H9 (cell line): Measurements from ENCODE around the gene PRPF18. TPM values are rescaled to one million over a fixed set of nuclear protein-coding genes. Genes with fewer than 3 reads are reported as not detected.
A peak's percentile ranks its signal among the peaks of the same experiment; 100 is the strongest.

Experiments used
- DNase-seq: peaks from one replicate; pipeline ENCODE4 v3.0.0-alpha.2; 2017
- H2AFZ ChIP-seq: one replicate; pipeline ENCODE4 v1.6.1; 2013; ENCODE audit warnings: mild to moderate bottlenecking, low read length, control low read depth, moderate library complexity
- H2AK5ac ChIP-seq: 2 replicates; pipeline ENCODE4 v1.6.1; 2013; ENCODE audit warnings: low read length, control low read depth, mixed read lengths; ENCODE audit not compliant: insufficient read length
- H2BK120ac ChIP-seq: one replicate; pipeline ENCODE4 v1.6.1; 2013; ENCODE audit warnings: low read depth, mild to moderate bottlenecking, low read length, control low read depth, inconsistent platforms; ENCODE audit not compliant: poor library complexity, severe bottlenecking
- H2BK12ac ChIP-seq: 2 replicates; pipeline ENCODE4 v1.6.1; 2013; ENCODE audit warnings: low read length, control low read depth, mixed read lengths, low read depth; ENCODE audit not compliant: insufficient read length
- H2BK15ac ChIP-seq: 2 replicates; pipeline ENCODE4 v1.6.1; 2013; ENCODE audit warnings: low read depth, low read length, control low read depth
- H2BK20ac ChIP-seq: one replicate; pipeline ENCODE4 v1.6.1; 2013; ENCODE audit warnings: low read depth, mild to moderate bottlenecking, low read length, control low read depth, inconsistent platforms; ENCODE audit not compliant: poor library complexity, severe bottlenecking
- H2BK5ac ChIP-seq: 2 replicates; pipeline ENCODE4 v1.6.1; 2013; ENCODE audit warnings: low read length, control low read depth, mixed read lengths; ENCODE audit not compliant: insufficient read length
- H3K14ac ChIP-seq: 2 replicates; pipeline ENCODE4 v1.6.1; 2013; ENCODE audit warnings: low read length, control low read depth; ENCODE audit not compliant: insufficient read depth
- H3K18ac ChIP-seq: 2 replicates; pipeline ENCODE4 v1.6.1; 2013; ENCODE audit warnings: low read depth, mild to moderate bottlenecking, mixed read lengths, low read length, control low read depth; ENCODE audit not compliant: insufficient read length
- H3K23ac ChIP-seq: 2 replicates; pipeline ENCODE4 v1.6.1; 2013; ENCODE audit warnings: low read length, control low read depth, mixed read lengths, low read depth; ENCODE audit not compliant: insufficient read length
- H3K23me2 ChIP-seq: 2 replicates; pipeline ENCODE4 v1.6.1; 2013; ENCODE audit warnings: low read depth, mild to moderate bottlenecking, mixed read lengths, low read length, control low read depth; ENCODE audit not compliant: insufficient read length, poor library complexity, severe bottlenecking
- H3K27ac ChIP-seq: 2 replicates; pipeline ENCODE4 v1.5.1; 2013; ENCODE audit warnings: low read length, control low read depth, mixed read lengths, low read depth; ENCODE audit not compliant: insufficient read length
- H3K27me3 ChIP-seq: 2 replicates; pipeline ENCODE4 v1.6.1; 2013; ENCODE audit warnings: low read length, control low read depth, inconsistent platforms; ENCODE audit not compliant: insufficient read depth
- H3K4ac ChIP-seq: 2 replicates; pipeline ENCODE4 v1.6.1; 2013; ENCODE audit warnings: low read depth, mild to moderate bottlenecking, control low read depth, inconsistent platforms, low read length, moderate library complexity
- H3K4me1 ChIP-seq: 2 replicates; pipeline ENCODE4 v1.6.1; 2013; ENCODE audit warnings: low read length, control low read depth, inconsistent platforms; ENCODE audit not compliant: insufficient read depth
- H3K4me2 ChIP-seq: 2 replicates; pipeline ENCODE4 v1.6.1; 2013; ENCODE audit warnings: low read length, control low read depth, mixed read lengths; ENCODE audit not compliant: insufficient read length, insufficient read depth
- H3K56ac ChIP-seq: 2 replicates; pipeline ENCODE4 v1.6.1; 2013; ENCODE audit warnings: low read depth, mild to moderate bottlenecking, mixed read lengths, low read length, control low read depth; ENCODE audit not compliant: insufficient read length
- H3K79me1 ChIP-seq: 2 replicates; pipeline ENCODE4 v1.6.1; 2013; ENCODE audit warnings: low read depth, mild to moderate bottlenecking, moderate library complexity, low read length, control low read depth, inconsistent platforms; ENCODE audit not compliant: insufficient read depth, poor library complexity, severe bottlenecking
- H3K79me2 ChIP-seq: 2 replicates; pipeline ENCODE4 v1.6.1; 2013; ENCODE audit warnings: low read length, control low read depth, inconsistent platforms; ENCODE audit not compliant: insufficient read depth
- H3K9ac ChIP-seq: 2 replicates; pipeline ENCODE4 v1.6.1; 2013; ENCODE audit warnings: low read length, control low read depth, mixed read lengths; ENCODE audit not compliant: insufficient read length; ENCODE audit errors: extremely low read depth
- H3K9me3 ChIP-seq: one replicate; pipeline ENCODE4 v1.6.1; 2013; ENCODE audit warnings: low read depth, low read length, inconsistent platforms; ENCODE audit not compliant: control insufficient read depth
- H3T11ph ChIP-seq: one replicate; pipeline ENCODE4 v1.6.1; 2013; ENCODE audit warnings: mild to moderate bottlenecking, low read length, control low read depth, inconsistent platforms
- H4K20me1 ChIP-seq: one replicate; pipeline ENCODE4 v1.6.1; 2013; ENCODE audit not compliant: control insufficient read depth, insufficient read length, insufficient read depth
- H4K5ac ChIP-seq: 2 replicates; pipeline ENCODE4 v1.6.1; 2013; ENCODE audit warnings: low read depth, mild to moderate bottlenecking, mixed read lengths, low read length, control low read depth; ENCODE audit not compliant: insufficient read length
- H4K8ac ChIP-seq: replicated peaks from 2 replicates; pipeline ENCODE4 v1.6.1; 2013; ENCODE audit warnings: low read length, control low read depth, mixed read lengths, low read depth; ENCODE audit not compliant: insufficient read length
- H4K91ac ChIP-seq: 2 replicates; pipeline ENCODE4 v1.6.1; 2013; ENCODE audit warnings: low read depth, mild to moderate bottlenecking, moderate library complexity, mixed read lengths, low read length, control low read depth; ENCODE audit not compliant: insufficient read length
- H3K27ac Mint-ChIP-seq, 3 experiments: 2 replicates in 2 of 3; 3 replicates in 1 of 3; pipeline ENCODE4 v1.8.0; 2020 to 2021; ENCODE audit warnings: mixed read lengths in 3 of 3, mild to moderate bottlenecking in 1 of 3, moderate library complexity in 1 of 3
- H3K27me3 Mint-ChIP-seq: 2 replicates; pipeline ENCODE4 v1.8.0; 2021; ENCODE audit warnings: low read depth, mild to moderate bottlenecking, moderate library complexity, mixed read lengths
- H3K36me3 Mint-ChIP-seq, 3 experiments: 2 replicates in 2 of 3; 3 replicates in 1 of 3; pipeline ENCODE4 v1.8.0; 2020 to 2021; ENCODE audit warnings: low read depth in 3 of 3, mixed read lengths in 3 of 3; ENCODE audit not compliant: insufficient read depth in 1 of 3
- H3K4me1 Mint-ChIP-seq, 2 experiments: 2 replicates each; pipeline ENCODE4 v1.8.0; 2020; ENCODE audit warnings: mixed read lengths in 2 of 2
- H3K4me3 Mint-ChIP-seq, 2 experiments: 2 replicates in 1 of 2; 3 replicates in 1 of 2; pipeline ENCODE4 v1.8.0; 2020 to 2021; ENCODE audit warnings: mild to moderate bottlenecking in 2 of 2, mixed read lengths in 2 of 2, moderate library complexity in 1 of 2
- H3K9me3 Mint-ChIP-seq, 2 experiments: 2 replicates in 1 of 2; 3 replicates in 1 of 2; pipeline ENCODE4 v1.8.0; 2020; ENCODE audit warnings: mild to moderate bottlenecking in 2 of 2, mixed read lengths in 2 of 2, moderate library complexity in 1 of 2
- WGBS: extraction: QIAGEN DNeasy Blood & Tissue Kit; methylation state at CpG from one replicate; pipeline ENCODE4 v1.1.7; 2013; ENCODE audit warnings: missing lambda C conversion rate, low lambda C conversion rate, mixed read lengths; ENCODE audit not compliant: insufficient read length; ENCODE audit errors: extremely low coverage; 5-methylcytosine and 5-hydroxymethylcytosine counted together
- total RNA-seq: library from RNA; stranded (reverse); gene quantifications from 2 replicates; pipeline ENCODE4 v1.2.1, GENCODE V29; 2021
- TF ChIP-seq, protein P1 (sequence below): fragments of 200-600 bp; sonication (generic); conservative IDR thresholded peaks from 3 replicates; pipeline ENCODE4 v1.8.0; 2021; ENCODE audit warnings: antibody characterized with exemption, mild to moderate bottlenecking

Gene PRPF18
- total RNA-seq, 1 experiment from 2014 or later, result 17.1 TPM

GRCh38 chr10:13669901-13670300 lies 83.1 kb downstream of the PRPF18 start:
- Histone ChIP-seq H3K4me2 (no peak overlapping the region), H2AFZ (no peak overlapping the region), H2BK20ac (no peak overlapping the region), H3T11ph (no peak overlapping the region), H3K79me1 (no peaks in the 10 kb centered on the region), H4K20me1 (no peaks in the 10 kb centered on the region), H3K27me3 (no peaks in the 10 kb centered on the region), H4K91ac (no peak overlapping the region), H2BK5ac (no peak overlapping the region), H3K9me3 (no peaks in the 10 kb centered on the region), H3K27ac (no peak overlapping the region), H2BK15ac (no peak overlapping the region), H3K4me1 (peaks cover 8% of the 10 kb centered on the region; the same call in 1 of the 2 replicates), H3K56ac (no peak overlapping the region), H3K14ac (no peak overlapping the region; the same call in 1 of the 2 replicates), H2BK12ac (no peak overlapping the region), H2BK120ac (no peak overlapping the region), H2AK5ac (no peak overlapping the region), H3K79me2 (no peaks in the 10 kb centered on the region), H3K18ac (no peak overlapping the region), H4K8ac (no peak overlapping the region), H3K23me2 (no peaks in the 10 kb centered on the region), H3K9ac (no peak overlapping the region), H3K4ac (no peak overlapping the region), H4K5ac (no peak overlapping the region), H3K23ac (no peak overlapping the region)
- H3K4me1 Mint-ChIP-seq, result peaks cover 33 to 38% of the 10 kb centered on the region in 2 experiments
- H3K27me3 Mint-ChIP-seq, result no peaks in the 10 kb centered on the region
- DNase-seq, result no peak
- peaks cover 25 to 44% (median 31%) of the 10 kb centered on the region in 3 experiments; a peak in 6 of 7 replicates for H3K36me3 Mint-ChIP-seq
- H3K4me3 Mint-ChIP-seq, result no peak overlapping the region
- no CpG with 5 or more reads among the region's 12 CpGs for WGBS
- TF ChIP-seq, protein P1, sequence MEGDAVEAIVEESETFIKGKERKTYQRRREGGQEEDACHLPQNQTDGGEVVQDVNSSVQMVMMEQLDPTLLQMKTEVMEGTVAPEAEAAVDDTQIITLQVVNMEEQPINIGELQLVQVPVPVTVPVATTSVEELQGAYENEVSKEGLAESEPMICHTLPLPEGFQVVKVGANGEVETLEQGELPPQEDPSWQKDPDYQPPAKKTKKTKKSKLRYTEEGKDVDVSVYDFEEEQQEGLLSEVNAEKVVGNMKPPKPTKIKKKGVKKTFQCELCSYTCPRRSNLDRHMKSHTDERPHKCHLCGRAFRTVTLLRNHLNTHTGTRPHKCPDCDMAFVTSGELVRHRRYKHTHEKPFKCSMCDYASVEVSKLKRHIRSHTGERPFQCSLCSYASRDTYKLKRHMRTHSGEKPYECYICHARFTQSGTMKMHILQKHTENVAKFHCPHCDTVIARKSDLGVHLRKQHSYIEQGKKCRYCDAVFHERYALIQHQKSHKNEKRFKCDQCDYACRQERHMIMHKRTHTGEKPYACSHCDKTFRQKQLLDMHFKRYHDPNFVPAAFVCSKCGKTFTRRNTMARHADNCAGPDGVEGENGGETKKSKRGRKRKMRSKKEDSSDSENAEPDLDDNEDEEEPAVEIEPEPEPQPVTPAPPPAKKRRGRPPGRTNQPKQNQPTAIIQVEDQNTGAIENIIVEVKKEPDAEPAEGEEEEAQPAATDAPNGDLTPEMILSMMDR, result no peak
- no peaks in the 10 kb centered on the region for H3K9me3 Mint-ChIP-seq
- peak overlapping the region; percentile 51 to 60 (median 59); a peak in 5 of 7 replicates for H3K27ac Mint-ChIP-seq
